C4-2B (cell line): Measurements from ENCODE around the gene GTF2A1.
"Not testable (repeated sequence)": the region's sequence is repeated elsewhere in the genome, so short reads cannot be mapped to it uniquely, and the experiment has no call there.

ENCODE experiments used
- ZFX ChIP-seq: fragments of 450-650 bp; IDR thresholded peaks from 2 replicates; pipeline ENCODE4 v1.6.1; 2017
- TF ChIP-seq, protein P1 (sequence below): fragments of 450-650 bp; conservative IDR thresholded peaks from 2 replicates; pipeline ENCODE4 v1.5.1; 2017; ENCODE audit warnings: mild to moderate bottlenecking

DNA sequence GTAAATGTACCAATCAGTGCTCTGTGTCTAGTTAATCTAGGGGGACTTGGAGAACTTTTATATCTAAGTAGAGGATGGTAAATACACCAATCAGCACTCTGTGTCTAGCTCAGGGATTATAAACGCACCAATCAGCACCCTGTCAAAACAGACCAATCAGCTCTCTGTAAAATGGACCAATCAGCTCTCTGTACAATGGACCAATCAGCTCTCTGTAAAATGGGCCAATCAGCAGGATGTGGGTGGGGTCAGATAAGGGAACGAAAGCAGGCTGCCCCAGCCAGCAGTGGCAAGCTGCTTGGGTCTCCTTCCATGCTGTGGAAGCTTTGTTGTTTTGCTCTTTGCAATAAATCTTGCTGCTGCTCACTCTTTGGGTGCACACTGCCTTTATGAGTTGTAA is 16.1 kb upstream of the GTF2A1 start:
- TF ChIP-seq, protein P1, sequence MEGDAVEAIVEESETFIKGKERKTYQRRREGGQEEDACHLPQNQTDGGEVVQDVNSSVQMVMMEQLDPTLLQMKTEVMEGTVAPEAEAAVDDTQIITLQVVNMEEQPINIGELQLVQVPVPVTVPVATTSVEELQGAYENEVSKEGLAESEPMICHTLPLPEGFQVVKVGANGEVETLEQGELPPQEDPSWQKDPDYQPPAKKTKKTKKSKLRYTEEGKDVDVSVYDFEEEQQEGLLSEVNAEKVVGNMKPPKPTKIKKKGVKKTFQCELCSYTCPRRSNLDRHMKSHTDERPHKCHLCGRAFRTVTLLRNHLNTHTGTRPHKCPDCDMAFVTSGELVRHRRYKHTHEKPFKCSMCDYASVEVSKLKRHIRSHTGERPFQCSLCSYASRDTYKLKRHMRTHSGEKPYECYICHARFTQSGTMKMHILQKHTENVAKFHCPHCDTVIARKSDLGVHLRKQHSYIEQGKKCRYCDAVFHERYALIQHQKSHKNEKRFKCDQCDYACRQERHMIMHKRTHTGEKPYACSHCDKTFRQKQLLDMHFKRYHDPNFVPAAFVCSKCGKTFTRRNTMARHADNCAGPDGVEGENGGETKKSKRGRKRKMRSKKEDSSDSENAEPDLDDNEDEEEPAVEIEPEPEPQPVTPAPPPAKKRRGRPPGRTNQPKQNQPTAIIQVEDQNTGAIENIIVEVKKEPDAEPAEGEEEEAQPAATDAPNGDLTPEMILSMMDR, result not testable (repeated sequence)
- TF ChIP-seq ZFX, result not testable (repeated sequence)
